ENCODE data around the gene MYPOP. TPM values are rescaled to one million over a fixed set of nuclear protein-coding genes. Genes with fewer than 3 reads are reported as not detected.

MYPOP gene
- total and polyA plus RNA-seq, 10 of the 15 experiments (the other 5 are each of a cell fraction or from before 2014, with no cell fraction given): 0.47 to 9.4 (median 1.4) TPM

DNA sequence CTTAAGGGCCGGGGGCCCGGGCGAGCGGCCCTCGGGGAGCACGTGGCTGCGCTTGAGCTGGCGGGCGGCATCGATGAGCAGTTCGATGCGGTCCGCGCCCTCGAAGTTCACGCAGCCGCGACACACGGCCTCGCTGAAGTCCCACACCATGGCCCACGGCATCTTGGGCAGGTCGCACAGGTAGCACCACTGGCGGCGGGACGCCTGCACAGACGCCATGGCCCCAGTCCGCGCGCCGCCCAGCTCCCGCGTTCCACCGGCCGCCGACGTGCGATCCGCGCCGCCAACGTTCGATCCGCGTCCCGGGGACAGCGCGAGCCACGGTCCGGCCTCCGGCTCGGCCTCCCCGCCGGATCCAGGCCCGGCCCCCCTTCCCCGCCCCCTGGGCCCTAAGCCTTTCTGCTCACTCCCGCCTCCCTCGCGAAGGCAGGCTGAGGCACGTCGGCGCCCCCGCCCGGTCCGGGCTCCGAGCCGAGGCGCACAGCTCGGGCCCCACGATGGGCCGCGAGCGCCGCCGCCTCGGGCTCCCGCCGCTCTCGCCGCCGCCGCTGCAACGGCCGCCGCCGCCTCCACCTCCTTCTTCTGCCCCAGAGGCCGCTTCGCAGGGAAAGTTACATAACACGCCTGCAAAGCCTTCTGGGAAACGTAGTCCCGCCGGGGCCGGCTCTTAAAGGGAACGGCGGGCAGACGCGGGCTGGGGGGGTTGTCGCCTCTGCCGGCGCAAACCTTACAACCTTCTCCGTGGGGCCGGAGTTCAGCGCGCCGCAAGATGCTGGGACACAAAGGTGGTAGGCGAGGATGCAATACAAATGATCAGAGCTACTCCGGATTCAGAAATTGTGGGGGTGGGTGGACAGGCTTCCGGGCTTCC, 16.6 kb downstream of the MYPOP start, which contains the start of gene IRF2BP1 (continued):
- TF ChIP-seq PKNOX1 (IDR thresholded peaks at IDR 0.05): no peak
- no peak for TF ChIP-seq SPI1 (IDR thresholded peaks at IDR 0.05; ENCODE audit: borderline replicate concordance, insufficient read depth, low read depth, low read length)
- no peak for TF ChIP-seq MTA3 (IDR thresholded peaks at IDR 0.05; ENCODE audit: borderline replicate concordance, low read length)
- no peak for TF ChIP-seq CBX5 (IDR thresholded peaks at IDR 0.05; ENCODE audit: low read depth)
- TF ChIP-seq STAT3 (IDR thresholded peaks at IDR 0.05; ENCODE audit: low read depth, low read length): no peak
- no peak for TF ChIP-seq SMAD1 (IDR thresholded peaks at IDR 0.05; ENCODE audit: low read depth, partially characterized antibody)
- no peak for TF ChIP-seq CEBPZ (IDR thresholded peaks at IDR 0.05; ENCODE audit: low read depth, low read length)
- no peak for TF ChIP-seq POLR2AphosphoS5 (IDR thresholded peaks at IDR 0.05; ENCODE audit: low read length)
- no peak for TF ChIP-seq NFIC (IDR thresholded peaks at IDR 0.05; ENCODE audit: low read depth, low read length)
- peak; percentile 53; the same call in 1 of the 2 replicates for TF ChIP-seq YY1 (IDR thresholded peaks at IDR 0.05; ENCODE audit: low read depth, low read length)
- no peak for TF ChIP-seq ZNF217 (IDR thresholded peaks at IDR 0.05)
- no peak for TF ChIP-seq ZNF622 (IDR thresholded peaks at IDR 0.05)
- TF ChIP-seq ZNF687 (IDR thresholded peaks at IDR 0.05): no peak; the same call in 1 of the 2 replicates
- peak; percentile 87 for TF ChIP-seq CREB1 (IDR thresholded peaks at IDR 0.05; ENCODE audit: low read depth)
- no peak for TF ChIP-seq IKZF2 (IDR thresholded peaks at IDR 0.05)
- TF ChIP-seq, protein P1, sequence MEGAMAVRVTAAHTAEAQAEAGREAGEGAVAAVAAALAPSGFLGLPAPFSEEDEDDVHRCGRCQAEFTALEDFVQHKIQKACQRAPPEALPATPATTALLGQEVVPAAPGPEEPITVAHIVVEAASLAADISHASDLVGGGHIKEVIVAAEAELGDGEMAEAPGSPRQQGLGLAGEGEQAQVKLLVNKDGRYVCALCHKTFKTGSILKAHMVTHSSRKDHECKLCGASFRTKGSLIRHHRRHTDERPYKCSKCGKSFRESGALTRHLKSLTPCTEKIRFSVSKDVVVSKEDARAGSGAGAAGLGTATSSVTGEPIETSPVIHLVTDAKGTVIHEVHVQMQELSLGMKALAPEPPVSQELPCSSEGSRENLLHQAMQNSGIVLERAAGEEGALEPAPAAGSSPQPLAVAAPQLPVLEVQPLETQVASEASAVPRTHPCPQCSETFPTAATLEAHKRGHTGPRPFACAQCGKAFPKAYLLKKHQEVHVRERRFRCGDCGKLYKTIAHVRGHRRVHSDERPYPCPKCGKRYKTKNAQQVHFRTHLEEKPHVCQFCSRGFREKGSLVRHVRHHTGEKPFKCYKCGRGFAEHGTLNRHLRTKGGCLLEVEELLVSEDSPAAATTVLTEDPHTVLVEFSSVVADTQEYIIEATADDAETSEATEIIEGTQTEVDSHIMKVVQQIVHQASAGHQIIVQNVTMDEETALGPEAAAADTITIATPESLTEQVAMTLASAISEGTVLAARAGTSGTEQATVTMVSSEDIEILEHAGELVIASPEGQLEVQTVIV (IDR thresholded peaks at IDR 0.05; ENCODE audit: borderline replicate concordance, partially characterized antibody): no peak
- TF ChIP-seq ETV6 (conservative IDR thresholded peaks at IDR 0.05 in 1 of 2, IDR thresholded peaks at IDR 0.05 in 1 of 2; ENCODE audit: borderline replicate concordance in 1 of 2, low read depth in 1 of 2): no peak
- TF ChIP-seq BHLHE40 (IDR thresholded peaks at IDR 0.05; ENCODE audit: borderline replicate concordance in 1 of 2, low read depth in 2 of 2, low read length in 1 of 2): peak; percentile 38 to 40; a peak in 2 of 4 replicates

Data from GM12878 (cell line).